Adrenal gland (tissue), 5 donors: ENCODE measurements around the gene FBXW5.

ENCODE experiments used
- POLR2A ChIP-seq, 2 donors: fragments of 450-650 bp; IDR thresholded peaks; one replicate each; pipeline ENCODE4 v1.6.1; 2017; ENCODE audit warnings: antibody characterized with exemption in 2 of 2, mild to moderate bottlenecking in 2 of 2, moderate library complexity in 1 of 2
- TF ChIP-seq, protein P1 (sequence below), 6 experiments: fragments of 450-650 bp in 4 of 6; fragments of 200-600 bp in 2 of 6; sonication (generic) in 1 of 6; IDR thresholded peaks; 1 replicate in 5 of 6; 2 replicates in 1 of 6; pipeline versions ENCODE4 v1.5.1 to v1.8.0; 2016 to 2021; ENCODE audit warnings: antibody characterized with exemption in 6 of 6, mild to moderate bottlenecking in 2 of 6, moderate library complexity in 1 of 6
- donor health status: DM: no; HTN: no; CAD: no.

- no peak for TF ChIP-seq POLR2A (IDR thresholded peaks at IDR 0.05)
- TF ChIP-seq, protein P1, sequence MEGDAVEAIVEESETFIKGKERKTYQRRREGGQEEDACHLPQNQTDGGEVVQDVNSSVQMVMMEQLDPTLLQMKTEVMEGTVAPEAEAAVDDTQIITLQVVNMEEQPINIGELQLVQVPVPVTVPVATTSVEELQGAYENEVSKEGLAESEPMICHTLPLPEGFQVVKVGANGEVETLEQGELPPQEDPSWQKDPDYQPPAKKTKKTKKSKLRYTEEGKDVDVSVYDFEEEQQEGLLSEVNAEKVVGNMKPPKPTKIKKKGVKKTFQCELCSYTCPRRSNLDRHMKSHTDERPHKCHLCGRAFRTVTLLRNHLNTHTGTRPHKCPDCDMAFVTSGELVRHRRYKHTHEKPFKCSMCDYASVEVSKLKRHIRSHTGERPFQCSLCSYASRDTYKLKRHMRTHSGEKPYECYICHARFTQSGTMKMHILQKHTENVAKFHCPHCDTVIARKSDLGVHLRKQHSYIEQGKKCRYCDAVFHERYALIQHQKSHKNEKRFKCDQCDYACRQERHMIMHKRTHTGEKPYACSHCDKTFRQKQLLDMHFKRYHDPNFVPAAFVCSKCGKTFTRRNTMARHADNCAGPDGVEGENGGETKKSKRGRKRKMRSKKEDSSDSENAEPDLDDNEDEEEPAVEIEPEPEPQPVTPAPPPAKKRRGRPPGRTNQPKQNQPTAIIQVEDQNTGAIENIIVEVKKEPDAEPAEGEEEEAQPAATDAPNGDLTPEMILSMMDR (IDR thresholded peaks at IDR 0.05), result no peak
Observed at GRCh38 chr9:136978865-136979544, 34.5 kb upstream of the FBXW5 start.
